Stomach (tissue), 4 donors: Measurements from ENCODE around the gene SLC25A26.

ENCODE experiments used
- POLR2A ChIP-seq, 4 donors: fragments of 450-650 bp; IDR thresholded peaks; one replicate each; pipeline ENCODE4 v1.6.1; 2016; ENCODE audit warnings: antibody characterized with exemption in 4 of 4, control low read depth in 2 of 4, mild to moderate bottlenecking in 1 of 4, moderate library complexity in 1 of 4
- TF ChIP-seq, protein P1 (sequence below), 7 experiments: fragments of 450-650 bp in 4 of 7; fragments of 200-600 bp in 3 of 7; sonication (generic) in 3 of 7; IDR thresholded peaks; one replicate each; pipeline ENCODE4 v1.5.1; 2016 to 2019; ENCODE audit warnings: antibody characterized with exemption in 7 of 7, control low read depth in 2 of 7, mild to moderate bottlenecking in 1 of 7

DNA sequence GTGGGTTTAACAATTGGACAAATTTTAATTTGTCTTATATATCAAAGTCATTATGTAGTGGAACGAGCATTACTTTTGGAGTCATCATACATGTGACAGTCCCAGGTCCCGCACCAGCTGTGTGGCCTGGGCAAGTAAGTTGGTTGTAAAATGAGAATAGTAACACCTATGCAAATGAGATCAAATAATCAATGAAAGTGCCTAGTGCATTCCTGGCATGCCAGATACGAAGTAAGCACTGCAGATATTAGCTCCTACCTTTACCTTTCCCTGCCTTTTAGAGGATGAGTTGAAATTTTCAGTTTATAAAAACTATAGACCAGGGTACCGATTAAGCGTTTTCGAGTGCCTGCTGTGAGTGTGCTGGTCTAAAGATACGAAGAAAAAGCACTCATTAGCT lies 145.9 kb downstream of the SLC25A26 start:
- TF ChIP-seq, protein P1, sequence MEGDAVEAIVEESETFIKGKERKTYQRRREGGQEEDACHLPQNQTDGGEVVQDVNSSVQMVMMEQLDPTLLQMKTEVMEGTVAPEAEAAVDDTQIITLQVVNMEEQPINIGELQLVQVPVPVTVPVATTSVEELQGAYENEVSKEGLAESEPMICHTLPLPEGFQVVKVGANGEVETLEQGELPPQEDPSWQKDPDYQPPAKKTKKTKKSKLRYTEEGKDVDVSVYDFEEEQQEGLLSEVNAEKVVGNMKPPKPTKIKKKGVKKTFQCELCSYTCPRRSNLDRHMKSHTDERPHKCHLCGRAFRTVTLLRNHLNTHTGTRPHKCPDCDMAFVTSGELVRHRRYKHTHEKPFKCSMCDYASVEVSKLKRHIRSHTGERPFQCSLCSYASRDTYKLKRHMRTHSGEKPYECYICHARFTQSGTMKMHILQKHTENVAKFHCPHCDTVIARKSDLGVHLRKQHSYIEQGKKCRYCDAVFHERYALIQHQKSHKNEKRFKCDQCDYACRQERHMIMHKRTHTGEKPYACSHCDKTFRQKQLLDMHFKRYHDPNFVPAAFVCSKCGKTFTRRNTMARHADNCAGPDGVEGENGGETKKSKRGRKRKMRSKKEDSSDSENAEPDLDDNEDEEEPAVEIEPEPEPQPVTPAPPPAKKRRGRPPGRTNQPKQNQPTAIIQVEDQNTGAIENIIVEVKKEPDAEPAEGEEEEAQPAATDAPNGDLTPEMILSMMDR (IDR thresholded peaks at IDR 0.05): no peak
- TF ChIP-seq POLR2A (IDR thresholded peaks at IDR 0.05): no peak
